ENCODE measurements around the gene RASSF1. TPM values are rescaled to one million over a fixed set of nuclear protein-coding genes. Genes with fewer than 3 reads are reported as not detected.

RASSF1 gene
- total and polyA plus RNA-seq, 2 of the 8 experiments (the other 6 are each of a cell fraction or from before 2014, with no cell fraction given), result 10.3 to 15.7 TPM

GRCh38 chr3:50333744-50334328, 6.8 kb downstream of the RASSF1 start:
- 0 out of 2 replicates have a peak overlapping the region, but pooled peaks have one; percentile 39 for H2AK5ac ChIP-seq (ENCODE audit: low read depth, low read length)
- no peak overlapping the region for H2AFZ ChIP-seq (ENCODE audit: low read length)
- no peak overlapping the region for H2BK20ac ChIP-seq (ENCODE audit: low read length)
- H3K4me3 ChIP-seq (ENCODE audit: extremely low read depth in 1 of 4, insufficient read depth in 2 of 4, low read depth in 3 of 4, low read length in 4 of 4), result no peak overlapping the region
- WGBS, 2 experiments (ENCODE audit: extremely low coverage in 1 of 2, insufficient coverage in 1 of 2, insufficient read length in 1 of 2, insufficient replicate concordance in 2 of 2, low coverage in 1 of 2, low lambda C conversion rate in 2 of 2, missing lambda C conversion rate in 1 of 2), result 91% methylated on average over 12 of the region's 12 CpGs; no CpG with 5 or more reads in 1 of the 2 experiments
- POLR2A ChIA-PET (ENCODE audit: partially characterized antibody), result interaction anchor here (0.7 to 4.4 kb wide), 4 partner anchors 10 to 102 kb away, joined by 3 to 40 read pairs (median 4); partner anchors contain the start of gene HYAL2
- peaks cover 10% of the 10 kb centered on the region for H3K23me2 ChIP-seq (ENCODE audit: low read depth, low read length)
- no peak overlapping the region for H3K18ac ChIP-seq (ENCODE audit: extremely low read depth, low read length)
- H4K20me1 ChIP-seq (replicated peaks in 1 of 2; ENCODE audit: control insufficient read depth in 1 of 2, insufficient read depth in 2 of 2, low read length in 2 of 2), result peaks cover 8 to 12% of the 10 kb centered on the region in 2 experiments
- no peak overlapping the region; a peak in 1 of 7 replicates for H3K9ac ChIP-seq (replicated peaks in 1 of 4; ENCODE audit: extremely low read depth in 1 of 4, low read depth in 3 of 4, low read length in 3 of 4)
- H3K14ac ChIP-seq (ENCODE audit: insufficient read length), result no peak overlapping the region
- no peak overlapping the region for H3K56ac ChIP-seq (replicated peaks; ENCODE audit: insufficient read length, low read depth, low read length)
- peaks cover 2 to 9% (median 5%) of the 10 kb centered on the region in 4 experiments for H3K27me3 ChIP-seq (replicated peaks in 1 of 4; ENCODE audit: control insufficient read depth in 3 of 4, extremely low read depth in 1 of 4, insufficient read depth in 3 of 4, low read length in 3 of 4)
- peaks cover 0 to 28% of the 10 kb centered on the region in 2 experiments; a peak in 2 of 4 replicates for H3K79me2 ChIP-seq (ENCODE audit: control insufficient read depth in 1 of 2, insufficient read depth in 2 of 2, low read length in 2 of 2)
- no peaks in the 10 kb centered on the region for H3K9me3 ChIP-seq (ENCODE audit: insufficient read depth in 2 of 2, low read depth in 1 of 2, low read length in 1 of 2)
- H2BK15ac ChIP-seq (ENCODE audit: low read length), result no peak overlapping the region
- no peak overlapping the region for H3K4me2 ChIP-seq (ENCODE audit: insufficient read depth in 1 of 2, low read depth in 2 of 2, low read length in 2 of 2)
- H2BK120ac ChIP-seq (replicated peaks; ENCODE audit: low read depth, low read length), result no peak overlapping the region
- H3K79me1 ChIP-seq (ENCODE audit: low read depth, low read length), result peaks cover 6% of the 10 kb centered on the region; the same call in 1 of the 2 replicates
- no peak for FAIRE-seq
- no peak for DNase-seq (ENCODE audit: low read depth in 1 of 2, low spot score in 2 of 2)
- no peak overlapping the region for H3K4ac ChIP-seq (replicated peaks; ENCODE audit: insufficient read length, low read depth, low read length)
- H2BK12ac ChIP-seq (ENCODE audit: low read depth, low read length), result no peak overlapping the region
- H3K23ac ChIP-seq (ENCODE audit: insufficient read length), result no peak overlapping the region
- H4K91ac ChIP-seq (replicated peaks; ENCODE audit: insufficient read length, low read length), result no peak overlapping the region
- H4K8ac ChIP-seq (ENCODE audit: extremely low read depth, insufficient read depth, low read length), result no peak overlapping the region; the same call in 1 of the 2 replicates
- CTCF ChIA-PET (ENCODE audit: partially characterized antibody), result interaction anchor here (2.0 to 7.7 kb wide), 2 partner anchors 11 to 59 kb away, joined by 5 to 60 read pairs; partner anchors contain the start of gene HYAL2
- no peak overlapping the region for H4K5ac ChIP-seq (ENCODE audit: insufficient read length, low read depth, low read length)
- peaks cover 0 to 8% (median 3%) of the 10 kb centered on the region in 4 experiments; a peak in 2 of 7 replicates for H3K4me1 ChIP-seq (replicated peaks in 1 of 4; ENCODE audit: control insufficient read depth in 3 of 4, insufficient read depth in 4 of 4, low read length in 3 of 4)
- no peak overlapping the region for H2BK5ac ChIP-seq (ENCODE audit: low read depth, low read length)
- H3K27ac ChIP-seq (ENCODE audit: low read depth, low read length), result no peak overlapping the region
- H3K36me3 ChIP-seq (ENCODE audit: control insufficient read depth in 2 of 4, insufficient read depth in 4 of 4, low read length in 3 of 4), result peaks cover 4 to 24% (median 20%) of the 10 kb centered on the region in 4 experiments; a peak in 7 of 8 replicates
- TF ChIP-seq ATF2 (IDR thresholded peaks at IDR 0.05; ENCODE audit: low read length), result no peak
- TF ChIP-seq FOSL1 (IDR thresholded peaks at IDR 0.05; ENCODE audit: insufficient read depth, low read depth, low read length), result no peak
- TF ChIP-seq HDAC6 (IDR thresholded peaks at IDR 0.05; ENCODE audit: low read depth, low read length), result no peak
- no peak for TF ChIP-seq CTCF (IDR thresholded peaks at IDR 0.05; ENCODE audit: control extremely low read depth in 1 of 3, insufficient read depth in 1 of 3, low read depth in 1 of 3, low read length in 3 of 3)
- TF ChIP-seq TEAD4 (IDR thresholded peaks at IDR 0.05; ENCODE audit: low read depth, low read length), result no peak
- TF ChIP-seq CHD2 (IDR thresholded peaks at IDR 0.05; ENCODE audit: low read length), result no peak
- TF ChIP-seq KDM4A (IDR thresholded peaks at IDR 0.05; ENCODE audit: low read depth, low read length, severe bottlenecking), result no peak
- no peak for TF ChIP-seq KDM1A (IDR thresholded peaks at IDR 0.05; ENCODE audit: borderline replicate concordance, low read length)

Data from H1 (cell line).